H1 (cell line): ENCODE results near the gene ANO9. TPM values are rescaled to one million over a fixed set of nuclear protein-coding genes. Genes with fewer than 3 reads are reported as not detected.

Experiments
- ASH2L ChIP-seq: fragments of 200-600, 300-600 bp; sonication (generic); IDR thresholded peaks from one replicate; pipeline ENCODE4 v1.7.1; 2017; ENCODE audit warnings: low read length
- CBX8 ChIP-seq: fragments of 300-800, 300-1000 bp; sonication (generic); IDR thresholded peaks from 2 replicates; pipeline ENCODE4 v1.7.1; 2016; ENCODE audit warnings: low read depth, low read length, borderline replicate concordance
- EP300 ChIP-seq, 2 experiments: IDR thresholded peaks; 1 replicate in 1 of 2; 2 replicates in 1 of 2; pipeline ENCODE4 v1.6.1; 2011 to 2012; ENCODE audit warnings: low read depth in 2 of 2, low read length in 2 of 2, mild to moderate bottlenecking in 2 of 2, borderline replicate concordance in 1 of 2, inconsistent platforms in 1 of 2, moderate library complexity in 1 of 2
- HDAC2 ChIP-seq, 2 experiments: fragments of 300-600 bp in 1 of 2; sonication (generic) in 1 of 2; IDR thresholded peaks; 2 replicates each; pipeline ENCODE4 v1.6.1; 2011 to 2012; ENCODE audit warnings: low read depth in 2 of 2, low read length in 2 of 2, mild to moderate bottlenecking in 2 of 2, moderate library complexity in 2 of 2, borderline replicate concordance in 1 of 2, inconsistent platforms in 1 of 2
- HDAC6 ChIP-seq: IDR thresholded peaks from one replicate; pipeline ENCODE4 v1.7.1; 2012; ENCODE audit warnings: low read depth, mild to moderate bottlenecking, inconsistent platforms, low read length, moderate library complexity
- POLR2AphosphoS5 ChIP-seq: IDR thresholded peaks from 2 replicates; pipeline ENCODE4 v1.6.1; 2011; ENCODE audit warnings: low read depth, low read length
- RNF2 ChIP-seq: fragments of 200-900, 300-1000 bp; sonication (generic); IDR thresholded peaks from 2 replicates; pipeline ENCODE4 v1.7.1; 2016; ENCODE audit warnings: borderline replicate concordance, low read depth, mild to moderate bottlenecking, antibody characterized with exemption, low read length; ENCODE audit not compliant: poor library complexity, severe bottlenecking; ENCODE audit errors: missing control alignments
- SP1 ChIP-seq: IDR thresholded peaks from 2 replicates; pipeline ENCODE4 v1.6.1; 2011; ENCODE audit warnings: low read depth, low read length
- TAF7 ChIP-seq: optimal IDR thresholded peaks from 2 replicates; pipeline ENCODE3; 2011; ENCODE audit warnings: low read depth, mild to moderate bottlenecking, inconsistent platforms, low read length, moderate library complexity, borderline replicate concordance
- YY1 ChIP-seq: IDR thresholded peaks from 2 replicates; pipeline ENCODE4 v1.6.1; 2011; ENCODE audit warnings: low read depth, mild to moderate bottlenecking, low read length
- polyA plus RNA-seq, 7 experiments: library from polyadenylated mRNA; depleted of rRNA in 3 of 7; stranded (reverse) in 5 of 7; unstranded in 2 of 7; fragments of >200 nt in 5 of 7; fragments of 200-250 nt in 2 of 7; gene quantifications; 1 replicate in 5 of 7; 2 replicates in 1 of 7; 4 replicates in 1 of 7; pipeline versions ENCODE4 v1.2.1 to v1.2.3, GENCODE V29; 2011 to 2013; ENCODE audit warnings: missing spikeins in 2 of 7, mixed read lengths in 2 of 7
- total RNA-seq: library from RNA; stranded (reverse); fragmentation: NEBNext Ultra II Directional; extraction: Animal tissue kit (Norgen Biotek cat#: 25700); gene quantifications from 2 replicates; pipeline ENCODE4 v1.2.1, GENCODE V29; 2021
- TF ChIP-seq, protein P1 (sequence below): fragments of 300-600 bp; sonication (generic); IDR thresholded peaks from 2 replicates; pipeline ENCODE4 v1.7.1; 2012; ENCODE audit warnings: low read length, moderate library complexity, mild to moderate bottlenecking, inconsistent platforms; ENCODE audit not compliant: insufficient replicate concordance

The ANO9 gene
- total and polyA plus RNA-seq, 2 of the 8 experiments (the other 6 are each of a cell fraction or from before 2014, with no cell fraction given): 20.0 to 20.7 TPM

- TF ChIP-seq, protein P1, sequence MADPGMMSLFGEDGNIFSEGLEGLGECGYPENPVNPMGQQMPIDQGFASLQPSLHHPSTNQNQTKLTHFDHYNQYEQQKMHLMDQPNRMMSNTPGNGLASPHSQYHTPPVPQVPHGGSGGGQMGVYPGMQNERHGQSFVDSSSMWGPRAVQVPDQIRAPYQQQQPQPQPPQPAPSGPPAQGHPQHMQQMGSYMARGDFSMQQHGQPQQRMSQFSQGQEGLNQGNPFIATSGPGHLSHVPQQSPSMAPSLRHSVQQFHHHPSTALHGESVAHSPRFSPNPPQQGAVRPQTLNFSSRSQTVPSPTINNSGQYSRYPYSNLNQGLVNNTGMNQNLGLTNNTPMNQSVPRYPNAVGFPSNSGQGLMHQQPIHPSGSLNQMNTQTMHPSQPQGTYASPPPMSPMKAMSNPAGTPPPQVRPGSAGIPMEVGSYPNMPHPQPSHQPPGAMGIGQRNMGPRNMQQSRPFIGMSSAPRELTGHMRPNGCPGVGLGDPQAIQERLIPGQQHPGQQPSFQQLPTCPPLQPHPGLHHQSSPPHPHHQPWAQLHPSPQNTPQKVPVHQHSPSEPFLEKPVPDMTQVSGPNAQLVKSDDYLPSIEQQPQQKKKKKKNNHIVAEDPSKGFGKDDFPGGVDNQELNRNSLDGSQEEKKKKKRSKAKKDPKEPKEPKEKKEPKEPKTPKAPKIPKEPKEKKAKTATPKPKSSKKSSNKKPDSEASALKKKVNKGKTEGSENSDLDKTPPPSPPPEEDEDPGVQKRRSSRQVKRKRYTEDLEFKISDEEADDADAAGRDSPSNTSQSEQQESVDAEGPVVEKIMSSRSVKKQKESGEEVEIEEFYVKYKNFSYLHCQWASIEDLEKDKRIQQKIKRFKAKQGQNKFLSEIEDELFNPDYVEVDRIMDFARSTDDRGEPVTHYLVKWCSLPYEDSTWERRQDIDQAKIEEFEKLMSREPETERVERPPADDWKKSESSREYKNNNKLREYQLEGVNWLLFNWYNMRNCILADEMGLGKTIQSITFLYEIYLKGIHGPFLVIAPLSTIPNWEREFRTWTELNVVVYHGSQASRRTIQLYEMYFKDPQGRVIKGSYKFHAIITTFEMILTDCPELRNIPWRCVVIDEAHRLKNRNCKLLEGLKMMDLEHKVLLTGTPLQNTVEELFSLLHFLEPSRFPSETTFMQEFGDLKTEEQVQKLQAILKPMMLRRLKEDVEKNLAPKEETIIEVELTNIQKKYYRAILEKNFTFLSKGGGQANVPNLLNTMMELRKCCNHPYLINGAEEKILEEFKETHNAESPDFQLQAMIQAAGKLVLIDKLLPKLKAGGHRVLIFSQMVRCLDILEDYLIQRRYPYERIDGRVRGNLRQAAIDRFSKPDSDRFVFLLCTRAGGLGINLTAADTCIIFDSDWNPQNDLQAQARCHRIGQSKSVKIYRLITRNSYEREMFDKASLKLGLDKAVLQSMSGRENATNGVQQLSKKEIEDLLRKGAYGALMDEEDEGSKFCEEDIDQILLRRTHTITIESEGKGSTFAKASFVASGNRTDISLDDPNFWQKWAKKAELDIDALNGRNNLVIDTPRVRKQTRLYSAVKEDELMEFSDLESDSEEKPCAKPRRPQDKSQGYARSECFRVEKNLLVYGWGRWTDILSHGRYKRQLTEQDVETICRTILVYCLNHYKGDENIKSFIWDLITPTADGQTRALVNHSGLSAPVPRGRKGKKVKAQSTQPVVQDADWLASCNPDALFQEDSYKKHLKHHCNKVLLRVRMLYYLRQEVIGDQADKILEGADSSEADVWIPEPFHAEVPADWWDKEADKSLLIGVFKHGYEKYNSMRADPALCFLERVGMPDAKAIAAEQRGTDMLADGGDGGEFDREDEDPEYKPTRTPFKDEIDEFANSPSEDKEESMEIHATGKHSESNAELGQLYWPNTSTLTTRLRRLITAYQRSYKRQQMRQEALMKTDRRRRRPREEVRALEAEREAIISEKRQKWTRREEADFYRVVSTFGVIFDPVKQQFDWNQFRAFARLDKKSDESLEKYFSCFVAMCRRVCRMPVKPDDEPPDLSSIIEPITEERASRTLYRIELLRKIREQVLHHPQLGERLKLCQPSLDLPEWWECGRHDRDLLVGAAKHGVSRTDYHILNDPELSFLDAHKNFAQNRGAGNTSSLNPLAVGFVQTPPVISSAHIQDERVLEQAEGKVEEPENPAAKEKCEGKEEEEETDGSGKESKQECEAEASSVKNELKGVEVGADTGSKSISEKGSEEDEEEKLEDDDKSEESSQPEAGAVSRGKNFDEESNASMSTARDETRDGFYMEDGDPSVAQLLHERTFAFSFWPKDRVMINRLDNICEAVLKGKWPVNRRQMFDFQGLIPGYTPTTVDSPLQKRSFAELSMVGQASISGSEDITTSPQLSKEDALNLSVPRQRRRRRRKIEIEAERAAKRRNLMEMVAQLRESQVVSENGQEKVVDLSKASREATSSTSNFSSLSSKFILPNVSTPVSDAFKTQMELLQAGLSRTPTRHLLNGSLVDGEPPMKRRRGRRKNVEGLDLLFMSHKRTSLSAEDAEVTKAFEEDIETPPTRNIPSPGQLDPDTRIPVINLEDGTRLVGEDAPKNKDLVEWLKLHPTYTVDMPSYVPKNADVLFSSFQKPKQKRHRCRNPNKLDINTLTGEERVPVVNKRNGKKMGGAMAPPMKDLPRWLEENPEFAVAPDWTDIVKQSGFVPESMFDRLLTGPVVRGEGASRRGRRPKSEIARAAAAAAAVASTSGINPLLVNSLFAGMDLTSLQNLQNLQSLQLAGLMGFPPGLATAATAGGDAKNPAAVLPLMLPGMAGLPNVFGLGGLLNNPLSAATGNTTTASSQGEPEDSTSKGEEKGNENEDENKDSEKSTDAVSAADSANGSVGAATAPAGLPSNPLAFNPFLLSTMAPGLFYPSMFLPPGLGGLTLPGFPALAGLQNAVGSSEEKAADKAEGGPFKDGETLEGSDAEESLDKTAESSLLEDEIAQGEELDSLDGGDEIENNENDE: no peak
- TF ChIP-seq ASH2L (no peak), YY1 (no peak), HDAC6 (no peak), EP300 (IDR thresholded peaks at IDR 0.05; ENCODE audit: borderline replicate concordance in 1 of 2, low read depth in 2 of 2, low read length in 2 of 2) (no peak), RNF2 (no peak), SP1 (no peak), HDAC2 (IDR thresholded peaks at IDR 0.05; ENCODE audit: borderline replicate concordance in 1 of 2, low read depth in 2 of 2, low read length in 2 of 2) (no peak), CBX8 (no peak), POLR2AphosphoS5 (no peak), TAF7 (no peak)
Measured at GRCh38 chr11:386483-386882, 55.3 kb downstream of the ANO9 start (continued).
